Stomach (tissue), 9 donors: Measurements from ENCODE around the gene C16orf78. TPM values are rescaled to one million over a fixed set of nuclear protein-coding genes. Genes with fewer than 3 reads are reported as not detected.

Experiments used
- DNase-seq, 2 donors: peaks; one replicate each; pipeline versions ENCODE4 v3.0.0 to v3.0.0-alpha.2; 2013 to 2019
- H3K27ac ChIP-seq, 5 donors: fragments of 200-600 bp in 4 of 5; sonication (generic) in 4 of 5; one replicate each; pipeline ENCODE4 v1.5.1; 2013 to 2019; ENCODE audit warnings: mild to moderate bottlenecking in 1 of 5, moderate library complexity in 1 of 5
- H3K27me3 ChIP-seq, 3 donors: fragments of 200-600 bp; sonication (generic); one replicate each; pipeline ENCODE4 v1.5.1; 2017 to 2019; ENCODE audit warnings: mixed run types in 1 of 3
- H3K36me3 ChIP-seq, 4 donors: fragments of 200-600 bp; sonication (generic); 1 replicate in 3 of 4; 2 replicates in 1 of 4; pipeline ENCODE4 v1.5.1; 2016 to 2019
- H3K4me1 ChIP-seq, 4 donors: fragments of 200-600 bp; sonication (generic); one replicate each; pipeline ENCODE4 v1.5.1; 2016 to 2019
- H3K4me3 ChIP-seq, 4 donors: fragments of 200-600 bp; sonication (generic) in 3 of 4; one replicate each; pipeline ENCODE4 v1.5.1; 2016 to 2019; ENCODE audit warnings: mild to moderate bottlenecking in 1 of 4
- H3K9me3 ChIP-seq, 4 donors: fragments of 200-600 bp; sonication (generic); one replicate each; pipeline ENCODE4 v1.5.1; 2016 to 2019
- EP300 ChIP-seq: sonication (generic); formaldehyde crosslinking; IDR thresholded peaks from one replicate; pipeline ENCODE4 v1.6.1; 2017; ENCODE audit warnings: antibody characterized with exemption
- POLR2A ChIP-seq, 4 donors: fragments of 450-650 bp; IDR thresholded peaks; one replicate each; pipeline ENCODE4 v1.6.1; 2016; ENCODE audit warnings: antibody characterized with exemption in 4 of 4, control low read depth in 2 of 4, mild to moderate bottlenecking in 1 of 4, moderate library complexity in 1 of 4
- POLR2AphosphoS5 ChIP-seq, 3 donors: sonication (generic); formaldehyde crosslinking; IDR thresholded peaks; one replicate each; pipeline ENCODE4 v1.6.1; 2016; ENCODE audit warnings: antibody characterized with exemption in 3 of 3
- WGBS, 5 donors: extraction: QIAGEN DNeasy Blood & Tissue Kit in 3 of 5; methylation state at CpG; one replicate each; pipeline versions ENCODE4 v1.1.5 to v1.1.7; 2013 to 2018; 5-methylcytosine and 5-hydroxymethylcytosine counted together
- intact Hi-C: fragments of 100-400 bp; cut with DNase I; formaldehyde crosslinking; loops from one replicate; pipeline ENCODE4 v1.15.1; 2023; ENCODE audit warnings: low total_unique reads
- polyA plus RNA-seq, 3 donors: library from polyadenylated mRNA; stranded (reverse); fragments of 200-250 nt; gene quantifications; one replicate each; pipeline ENCODE4 v1.2.3, GENCODE V29; 2013
- total RNA-seq, 5 donors: library from RNA; depleted of rRNA; stranded (reverse); fragments of >200 nt; gene quantifications; one replicate each; pipeline versions ENCODE4 v1.1.0 to v1.2.3, GENCODE V29; 2014 to 2016
- TF ChIP-seq, protein P1 (sequence below), 7 experiments: fragments of 450-650 bp in 4 of 7; fragments of 200-600 bp in 3 of 7; sonication (generic) in 3 of 7; IDR thresholded peaks; one replicate each; pipeline ENCODE4 v1.5.1; 2016 to 2019; ENCODE audit warnings: antibody characterized with exemption in 7 of 7, control low read depth in 2 of 7, mild to moderate bottlenecking in 1 of 7
- donor health status: healthy with polysubstance abuse.
- donor health status: Bipolar disorder and iron deficiency.
- donor health status: healthy.

The C16orf78 gene
- total and polyA plus RNA-seq, 8 donors = not detected

- H3K27ac ChIP-seq = no peak overlapping the region
- H3K9me3 ChIP-seq = no peaks in the 10 kb centered on the region
- H3K36me3 ChIP-seq = no peaks in the 10 kb centered on the region
- TF ChIP-seq POLR2A (IDR thresholded peaks at IDR 0.05) = no peak
- TF ChIP-seq EP300 = no peak
- TF ChIP-seq POLR2AphosphoS5 (IDR thresholded peaks at IDR 0.05) = no peak
- TF ChIP-seq, protein P1, sequence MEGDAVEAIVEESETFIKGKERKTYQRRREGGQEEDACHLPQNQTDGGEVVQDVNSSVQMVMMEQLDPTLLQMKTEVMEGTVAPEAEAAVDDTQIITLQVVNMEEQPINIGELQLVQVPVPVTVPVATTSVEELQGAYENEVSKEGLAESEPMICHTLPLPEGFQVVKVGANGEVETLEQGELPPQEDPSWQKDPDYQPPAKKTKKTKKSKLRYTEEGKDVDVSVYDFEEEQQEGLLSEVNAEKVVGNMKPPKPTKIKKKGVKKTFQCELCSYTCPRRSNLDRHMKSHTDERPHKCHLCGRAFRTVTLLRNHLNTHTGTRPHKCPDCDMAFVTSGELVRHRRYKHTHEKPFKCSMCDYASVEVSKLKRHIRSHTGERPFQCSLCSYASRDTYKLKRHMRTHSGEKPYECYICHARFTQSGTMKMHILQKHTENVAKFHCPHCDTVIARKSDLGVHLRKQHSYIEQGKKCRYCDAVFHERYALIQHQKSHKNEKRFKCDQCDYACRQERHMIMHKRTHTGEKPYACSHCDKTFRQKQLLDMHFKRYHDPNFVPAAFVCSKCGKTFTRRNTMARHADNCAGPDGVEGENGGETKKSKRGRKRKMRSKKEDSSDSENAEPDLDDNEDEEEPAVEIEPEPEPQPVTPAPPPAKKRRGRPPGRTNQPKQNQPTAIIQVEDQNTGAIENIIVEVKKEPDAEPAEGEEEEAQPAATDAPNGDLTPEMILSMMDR (IDR thresholded peaks at IDR 0.05) = no peak
- H3K27me3 ChIP-seq = peaks cover 0 to 33% (median 4%) of the 10 kb centered on the region in 3 donors
- H3K4me1 ChIP-seq = peaks cover 0 to 4% (median 2%) of the 10 kb centered on the region in 4 donors
- intact Hi-C loops = no loop called here
- 83 to 100% (median 94%) methylated on average over 3 to 4 of the region's 4 CpGs for WGBS, 5 donors
- H3K4me3 ChIP-seq = no peak overlapping the region
- no peak for DNase-seq
Observed at GRCh38 chr16:49439676-49440075, 66.1 kb downstream of the C16orf78 start.

- Histone ChIP-seq H3K4me1 (peaks cover 0 to 4% (median 2%) of the 10 kb centered on the region in 4 donors), H3K27ac (no peak overlapping the region), H3K4me3 (no peak overlapping the region), H3K27me3 (peaks cover 0 to 33% (median 4%) of the 10 kb centered on the region in 3 donors), H3K9me3 (no peaks in the 10 kb centered on the region), H3K36me3 (no peaks in the 10 kb centered on the region)
- intact Hi-C loops = no loop called here
- DNase-seq = no peak
- WGBS, 5 donors = 72 to 80% (median 75%) methylated on average over 19 to 20 of the region's 20 CpGs
- no peak for TF ChIP-seq POLR2AphosphoS5 (IDR thresholded peaks at IDR 0.05)
- TF ChIP-seq POLR2A (IDR thresholded peaks at IDR 0.05) = no peak
- no peak for TF ChIP-seq EP300
- TF ChIP-seq, protein P1 (IDR thresholded peaks at IDR 0.05) = no peak
Observed at GRCh38 chr16:49440156-49441065, 66.8 kb downstream of the C16orf78 start.

- H3K36me3 ChIP-seq = no peaks in the 10 kb centered on the region
- 29 to 36% (median 30%) methylated on average over 18 of the region's 18 CpGs for WGBS, 5 donors
- no peaks in the 10 kb centered on the region for H3K9me3 ChIP-seq
- H3K4me1 ChIP-seq = peaks cover 0 to 4% (median 2%) of the 10 kb centered on the region in 4 donors
- peak overlapping the region in 2 of 5 donors; percentile 22 to 29 for H3K27ac ChIP-seq
- TF ChIP-seq EP300 = no peak
- TF ChIP-seq, protein P1 (IDR thresholded peaks at IDR 0.05) = no peak
- no peak for TF ChIP-seq POLR2A (IDR thresholded peaks at IDR 0.05)
- peak; percentile 47 to 87 for DNase-seq
- intact Hi-C loops = no loop called here
- no peak overlapping the region for H3K4me3 ChIP-seq
- peaks cover 0 to 25% (median 4%) of the 10 kb centered on the region in 3 donors for H3K27me3 ChIP-seq
Observed at GRCh38 chr16:49441366-49441780, 67.8 kb downstream of the C16orf78 start.

GRCh38 chr16:49442805-49443204, 69.2 kb downstream of the C16orf78 start:
- TF ChIP-seq EP300 = no peak
- TF ChIP-seq, protein P1 (IDR thresholded peaks at IDR 0.05) = no peak
- no peak for TF ChIP-seq POLR2A (IDR thresholded peaks at IDR 0.05)
- TF ChIP-seq POLR2AphosphoS5 (IDR thresholded peaks at IDR 0.05) = no peak
- Histone ChIP-seq H3K4me1 (peaks cover 0 to 4% (median 2%) of the 10 kb centered on the region in 4 donors), H3K27me3 (peaks cover 0 to 20% (median 4%) of the 10 kb centered on the region in 3 donors), H3K27ac (no peak overlapping the region), H3K36me3 (no peaks in the 10 kb centered on the region), H3K4me3 (no peak overlapping the region), H3K9me3 (no peaks in the 10 kb centered on the region)
- intact Hi-C loops = no loop called here
- 26 to 42% (median 35%) methylated on average over 5 of the region's 5 CpGs for WGBS, 5 donors
- no peak for DNase-seq
